Stimulated activated CD8-positive, alpha-beta memory T cell treated with anti-CD3 and anti-CD28 coated beads, Interleukin-7, amount 100 ng/mL, for 48 hours (primary cell): ENCODE results near the gene SGSM2.

ENCODE experiments used
- DNase-seq, 2 donors: peaks; one replicate each; pipeline ENCODE4 v3.0.0-alpha.2; 2020; ENCODE audit warnings: low read depth in 1 of 2; ENCODE audit errors: extremely low read depth in 1 of 2

The SGSM2 gene

GRCh38 chr17:2384439-2385127 lies 47.3 kb downstream of the SGSM2 start:
- no peak for DNase-seq

- DNase-seq, result no peak
These were observed 48.2 kb downstream of the SGSM2 start for GRCh38 chr17:2385240-2386210.

GRCh38 chr17:2386400-2387085 lies 49.2 kb downstream of the SGSM2 start:
- no peak for DNase-seq

- no peak for DNase-seq
These were observed 50.1 kb downstream of the SGSM2 start for GRCh38 chr17:2387086-2388019.

GRCh38 chr17:2388020-2388682 lies 50.9 kb downstream of the SGSM2 start:
- no peak for DNase-seq

- no peak for DNase-seq
These were observed 51.4 kb downstream of the SGSM2 start for GRCh38 chr17:2388683-2389055.

GRCh38 chr17:2390199-2390836 lies 53.0 kb downstream of the SGSM2 start:
- DNase-seq, result no peak

GRCh38 chr17:2391597-2392251 lies 54.4 kb downstream of the SGSM2 start:
- DNase-seq, result no peak

- peak; percentile 94 to 98 for DNase-seq
These were observed 55.2 kb downstream of the SGSM2 start for GRCh38 chr17:2392252-2393173.

GRCh38 chr17:2393174-2393953 lies 56.1 kb downstream of the SGSM2 start:
- peak; percentile 81 for DNase-seq

GRCh38 chr17:2393954-2394749 lies 56.9 kb downstream of the SGSM2 start:
- DNase-seq, result peak in 1 of 2 donors; percentile 79

GRCh38 chr17:2394775-2395201 lies 57.5 kb downstream of the SGSM2 start:
- DNase-seq, result no peak

- no peak for DNase-seq
These were observed 58.2 kb downstream of the SGSM2 start for GRCh38 chr17:2395258-2396181.

- DNase-seq, result no peak
These were observed 58.9 kb downstream of the SGSM2 start for GRCh38 chr17:2396192-2396567.
